NOMO-1 treated with DMSO at 0.1 percent for 48 hours (cell line): Measurements from ENCODE around the gene TP53.

Source experiments
- DNase-seq: peaks from one replicate; lab custom pipeline; 2025; ENCODE audit not compliant: unreplicated experiment; lab: John Stamatoyannopoulos, UW

Gene TP53

DNA sequence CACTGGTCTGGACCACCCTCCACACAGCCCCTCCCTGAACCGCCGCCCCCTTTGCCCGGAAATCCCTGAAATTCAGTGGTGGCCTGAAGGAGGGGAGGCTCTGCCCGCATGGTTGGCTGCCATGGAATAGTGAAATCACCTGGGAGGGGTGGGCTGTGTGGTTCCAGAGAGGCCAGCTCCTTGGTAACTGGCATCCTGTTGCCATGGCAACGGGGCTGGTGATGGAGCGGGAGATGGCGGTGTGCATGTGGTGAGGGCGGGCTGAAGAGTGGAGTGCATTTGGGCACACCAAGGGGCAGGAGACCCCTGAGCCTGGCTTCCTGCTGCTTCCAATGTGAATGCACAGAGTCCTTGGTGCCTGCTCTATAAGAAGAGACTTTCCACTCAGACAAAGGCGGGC lies 20.2 kb upstream of the TP53 start:
- DNase-seq, result no peak

DNA sequence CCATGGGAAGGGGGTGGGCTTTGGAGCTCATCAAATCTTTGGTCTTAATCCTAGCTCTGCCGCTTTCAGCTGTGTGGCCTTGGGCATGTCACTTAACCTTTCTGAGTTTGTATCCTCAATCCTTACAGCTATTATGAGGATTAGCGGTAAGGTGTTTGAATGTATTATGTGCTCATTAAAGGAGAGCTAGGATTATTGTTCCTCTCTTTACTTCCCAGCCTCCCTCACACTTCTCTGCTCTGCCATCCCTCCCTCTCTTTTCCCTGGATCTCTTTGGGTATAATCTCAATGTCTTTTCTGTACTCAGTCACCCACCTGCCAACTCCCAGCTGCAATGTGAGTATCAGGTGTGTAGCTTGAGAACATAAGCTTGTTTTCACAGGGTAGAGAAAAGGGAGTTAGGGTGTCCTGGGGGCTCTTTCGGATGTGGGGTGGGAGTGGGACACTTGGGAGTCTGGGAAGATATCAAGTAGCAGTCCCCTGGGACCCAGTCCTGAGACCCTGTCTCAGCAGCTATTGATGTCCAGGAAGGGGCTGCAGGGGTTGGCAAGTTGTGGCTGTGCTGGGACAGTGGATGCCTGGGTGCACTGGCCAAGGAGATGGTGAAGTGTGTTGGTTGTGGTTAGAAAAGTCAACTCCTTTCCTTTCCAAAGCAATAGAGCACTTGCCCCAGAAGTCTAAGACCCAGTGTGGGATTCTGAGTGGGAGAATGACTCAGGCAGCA lies 19.5 kb upstream of the TP53 start:
- DNase-seq, result no peak

DNA sequence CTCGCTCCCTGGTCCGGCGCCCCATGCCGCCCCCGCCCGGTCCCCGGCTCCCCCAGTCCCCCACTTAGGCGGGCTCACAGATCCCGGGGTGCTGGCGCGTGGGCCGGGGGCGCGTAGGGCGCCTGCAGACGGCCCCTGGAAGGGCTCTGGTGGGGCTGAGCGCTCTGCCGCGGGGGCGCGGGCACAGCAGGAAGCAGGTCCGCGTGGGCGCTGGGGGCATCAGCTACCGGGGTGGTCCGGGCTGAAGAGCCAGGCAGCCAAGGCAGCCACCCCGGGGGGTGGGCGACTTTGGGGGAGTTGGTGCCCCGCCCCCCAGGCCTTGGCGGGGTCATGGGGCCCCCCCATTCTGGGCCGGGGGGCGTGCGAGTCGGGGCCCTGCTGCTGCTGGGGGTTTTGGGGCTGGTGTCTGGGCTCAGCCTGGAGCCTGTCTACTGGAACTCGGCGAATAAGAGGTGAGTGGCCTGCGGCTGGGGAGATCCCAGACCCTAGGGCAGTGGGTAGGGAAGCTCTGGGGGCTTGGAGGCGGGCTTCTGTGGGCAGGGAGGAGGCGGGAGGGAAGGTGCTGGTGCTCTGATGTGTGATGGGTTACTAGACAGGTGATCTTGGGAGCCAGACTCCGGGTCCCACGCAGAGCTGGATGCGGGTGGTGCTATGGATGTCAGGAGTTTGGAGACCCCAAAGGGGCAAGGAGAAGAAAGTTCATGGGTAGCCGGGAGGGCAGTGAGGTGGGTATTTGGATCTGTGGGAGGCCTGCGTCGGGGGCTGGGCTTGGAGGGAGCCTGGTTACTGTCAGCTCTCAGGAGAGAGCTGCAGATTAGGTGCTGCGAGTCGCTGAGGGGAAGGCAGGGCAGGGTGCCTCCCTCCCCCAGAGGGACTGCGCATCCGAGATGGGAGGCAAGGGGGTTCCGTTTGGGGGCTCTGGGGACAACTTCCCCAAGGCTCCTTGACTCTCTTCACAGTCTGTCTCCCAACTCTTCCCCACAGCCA lies 18.3 kb upstream of the TP53 start:
- no peak for DNase-seq

DNA sequence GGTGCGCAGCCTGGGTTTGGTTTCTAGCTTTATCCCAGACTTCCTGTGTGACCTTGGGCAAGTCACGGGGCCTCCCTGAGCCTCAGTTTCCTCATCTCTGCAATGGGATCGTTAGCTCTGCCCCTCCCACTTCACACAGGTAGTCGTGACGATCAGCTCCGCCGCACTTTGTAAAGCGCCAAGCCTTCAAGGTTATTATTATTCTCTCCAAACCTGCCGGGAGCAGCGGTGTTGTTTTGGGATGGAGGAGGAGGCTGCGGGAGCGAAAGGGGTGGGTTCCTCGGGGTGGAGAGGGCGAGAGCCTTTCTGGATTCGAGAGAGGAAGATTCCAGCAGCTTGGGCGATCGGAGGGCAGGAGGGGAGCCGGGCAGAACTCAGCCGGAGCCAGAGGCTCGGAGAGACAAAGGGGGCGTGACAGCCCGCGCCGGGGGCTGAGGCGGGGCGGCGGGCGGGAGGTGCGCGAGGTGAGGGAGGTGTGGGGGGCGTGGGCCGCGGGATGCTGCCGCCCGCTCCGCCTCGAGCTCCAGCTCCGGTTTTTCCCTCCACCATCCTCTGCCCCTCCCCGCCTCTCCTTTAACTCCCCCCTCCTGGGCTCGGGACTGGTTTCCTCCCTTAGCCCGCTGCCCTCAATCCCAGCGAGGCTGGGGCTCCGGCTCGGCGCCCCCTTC lies 17.4 kb upstream of the TP53 start, which contains the start of gene EFNB3:
Gene EFNB3 (plus strand): TSS at position 602 of the 668 bp plus-strand sequence. CDS start 397 bp downstream, outside the sequence.
- no peak for DNase-seq

DNA sequence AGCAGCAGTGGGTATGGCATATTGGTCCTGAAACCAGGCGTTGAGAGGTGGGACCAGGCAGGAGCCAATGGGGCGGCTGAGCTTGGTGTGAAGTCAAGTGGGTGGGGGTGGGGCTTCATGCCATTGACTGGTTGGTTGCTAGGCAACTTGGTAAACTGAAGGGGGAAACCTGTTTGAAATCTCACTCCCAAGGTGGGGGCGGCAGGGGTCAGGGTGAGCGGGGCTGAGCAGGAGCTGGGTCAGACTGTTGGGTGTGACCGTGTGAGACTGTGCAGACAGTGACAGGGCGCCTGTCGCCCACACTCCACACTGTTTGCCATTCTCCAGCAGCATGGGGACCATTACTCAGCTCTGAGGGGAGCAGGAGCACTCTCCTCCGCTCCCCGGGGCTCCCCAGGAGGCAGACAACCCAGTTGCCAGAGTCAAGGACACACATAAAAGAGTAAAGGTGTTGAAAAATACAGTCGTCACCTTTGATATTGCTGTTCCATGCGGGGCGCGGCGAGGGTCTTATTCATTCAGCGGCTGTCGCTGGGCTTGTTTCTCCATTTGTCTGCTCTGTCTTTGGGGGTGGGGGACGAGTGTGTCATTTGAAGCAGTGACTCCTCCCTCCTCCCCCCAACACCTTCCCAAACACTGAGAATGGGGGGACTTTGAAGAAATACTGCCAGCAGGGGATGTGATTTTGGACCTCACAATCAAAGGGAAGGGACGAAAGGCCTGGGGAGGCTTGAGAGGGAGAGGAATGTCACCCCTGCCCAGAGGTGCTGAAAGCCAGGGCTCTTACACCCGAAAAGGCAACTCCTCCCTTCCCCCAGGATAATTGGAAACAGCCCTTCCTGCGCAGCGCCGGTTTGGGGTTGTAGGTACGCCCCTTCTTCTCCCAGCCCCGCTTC lies 16.5 kb upstream of the TP53 start:
- no peak for DNase-seq

DNA sequence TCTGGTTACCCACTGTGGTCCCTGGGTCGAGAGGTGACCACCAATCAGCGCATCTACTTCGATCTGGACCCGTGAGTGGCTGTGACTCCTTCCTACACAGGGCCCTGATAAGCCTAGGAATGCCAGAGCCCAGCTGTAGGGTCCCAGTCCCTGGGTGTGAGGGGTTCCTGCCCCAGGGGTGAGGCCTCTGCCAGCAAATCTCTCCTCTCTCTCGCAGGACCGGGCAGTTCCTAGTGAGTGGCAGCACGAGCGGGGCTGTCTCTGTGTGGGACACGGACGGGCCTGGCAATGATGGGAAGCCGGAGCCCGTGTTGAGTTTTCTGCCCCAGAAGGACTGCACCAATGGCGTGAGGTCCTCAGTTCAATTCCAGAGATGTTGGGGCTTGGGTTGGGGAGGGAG lies 15.5 kb upstream of the TP53 start:
- DNase-seq, result no peak

DNA sequence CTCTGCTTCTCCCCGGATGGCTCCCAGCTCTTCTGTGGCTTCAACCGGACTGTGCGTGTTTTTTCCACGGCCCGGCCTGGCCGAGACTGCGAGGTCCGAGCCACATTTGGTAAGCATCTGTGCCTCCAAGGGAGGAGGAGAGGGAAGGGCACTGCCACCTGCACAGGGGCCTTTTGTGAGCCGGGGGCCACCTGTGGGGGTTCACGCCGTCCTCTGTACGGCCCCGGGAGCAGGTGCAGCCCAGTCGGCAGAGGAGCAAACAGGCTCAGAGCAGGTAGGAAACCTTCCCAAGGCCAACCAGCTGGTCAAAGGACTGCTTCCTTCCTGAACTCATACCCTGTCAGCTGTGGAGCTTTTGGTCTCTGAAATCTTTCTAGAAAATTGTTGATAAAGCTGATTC lies 14.4 kb upstream of the TP53 start:
- DNase-seq, result no peak

DNA sequence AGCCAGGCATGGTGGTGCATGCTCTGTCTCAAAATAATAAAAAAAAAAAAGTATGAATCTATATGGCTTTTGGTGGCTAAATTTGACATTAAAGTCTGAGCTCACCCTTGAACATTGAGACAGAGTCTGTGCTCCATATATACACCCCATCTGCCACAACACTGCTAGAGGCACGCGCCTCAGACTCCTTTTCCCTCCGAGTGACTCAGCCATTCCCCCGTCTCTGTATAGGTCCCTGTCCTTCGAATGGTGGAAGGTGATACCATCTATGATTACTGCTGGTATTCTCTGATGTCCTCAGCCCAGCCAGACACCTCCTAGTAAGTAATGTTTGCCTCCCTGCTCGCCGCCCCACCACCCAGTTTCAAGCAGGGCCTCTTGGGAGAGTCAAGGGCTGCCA lies 13.2 kb upstream of the TP53 start:
- DNase-seq, result no peak

DNA sequence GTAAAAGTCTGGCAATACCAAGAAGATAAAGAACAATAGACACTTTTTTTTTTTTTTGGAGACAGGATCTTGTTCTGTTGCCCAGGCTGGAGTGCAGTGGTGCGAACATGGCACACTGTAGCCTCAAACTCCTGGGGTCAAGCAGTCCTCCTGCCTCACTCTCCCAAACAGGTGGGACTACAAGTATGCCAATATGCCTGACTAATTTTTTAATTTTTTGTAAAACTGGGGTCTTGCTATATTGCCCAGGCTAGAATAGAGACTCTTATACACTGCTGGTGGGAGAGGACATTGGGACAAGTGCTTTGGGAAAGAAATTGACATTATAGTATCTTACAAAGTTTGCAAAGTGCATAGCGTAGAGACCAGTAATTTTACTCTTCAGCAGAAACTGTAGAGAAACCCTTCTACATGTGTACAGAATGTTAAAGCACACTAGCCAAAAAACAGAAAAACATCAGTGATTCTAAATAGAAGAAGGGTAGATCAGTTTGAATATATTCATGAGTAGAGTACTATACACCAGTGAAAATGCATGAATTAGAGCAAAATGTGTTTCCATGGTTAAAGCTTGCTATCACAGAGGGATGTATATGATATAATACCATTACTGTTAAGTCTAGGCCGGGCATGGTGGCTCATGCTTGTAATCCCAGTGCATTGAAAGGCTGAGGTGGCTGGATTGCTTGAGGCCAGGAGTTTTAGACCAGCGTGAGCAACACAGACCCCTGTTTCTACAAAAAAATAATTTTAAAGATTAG lies 10.7 kb upstream of the TP53 start:
- no peak for DNase-seq

DNA sequence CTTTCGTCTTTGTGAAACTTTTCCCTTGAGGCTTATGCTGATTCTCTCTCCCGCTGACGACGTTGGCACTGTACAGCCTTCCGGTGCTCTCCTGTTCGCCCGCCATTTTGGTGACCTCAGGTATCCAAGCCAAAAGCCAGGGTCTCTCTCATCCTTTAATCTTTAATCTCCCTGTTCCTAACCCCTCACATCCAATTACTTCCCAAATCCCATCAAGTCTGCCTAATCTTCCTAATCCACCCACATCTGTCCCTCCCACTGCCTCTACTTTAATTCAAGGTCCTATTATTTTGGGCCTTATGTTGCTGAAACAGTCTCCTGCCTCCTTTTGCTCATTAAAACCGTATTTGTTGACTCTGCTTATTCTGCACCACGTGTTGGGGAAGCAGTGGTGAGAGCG lies 8.3 kb upstream of the TP53 start:
- DNase-seq, result no peak

DNA sequence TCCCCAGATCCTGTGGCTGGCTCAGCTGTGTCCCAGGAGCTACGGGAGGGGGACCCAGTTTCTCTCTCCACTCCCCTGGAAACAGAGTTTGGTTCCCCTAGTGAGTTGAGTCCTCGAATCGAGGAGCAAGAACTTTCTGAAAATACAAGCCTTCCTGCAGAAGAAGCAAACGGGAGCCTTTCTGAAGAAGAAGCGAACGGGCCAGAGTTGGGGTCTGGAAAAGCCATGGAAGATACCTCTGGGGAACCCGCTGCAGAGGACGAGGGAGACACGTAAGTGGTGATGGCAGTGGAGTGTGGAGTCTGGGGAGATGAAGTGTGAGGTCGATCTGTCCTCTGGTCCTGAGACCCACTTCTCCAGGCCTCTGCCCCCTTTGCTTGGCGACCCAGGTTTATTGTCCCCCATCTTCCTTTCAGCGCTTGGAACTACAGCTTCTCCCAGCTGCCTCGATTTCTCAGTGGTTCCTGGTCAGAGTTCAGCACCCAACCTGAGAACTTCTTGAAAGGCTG lies 1.6 kb upstream of the TP53 start:
- DNase-seq, result no peak

DNA sequence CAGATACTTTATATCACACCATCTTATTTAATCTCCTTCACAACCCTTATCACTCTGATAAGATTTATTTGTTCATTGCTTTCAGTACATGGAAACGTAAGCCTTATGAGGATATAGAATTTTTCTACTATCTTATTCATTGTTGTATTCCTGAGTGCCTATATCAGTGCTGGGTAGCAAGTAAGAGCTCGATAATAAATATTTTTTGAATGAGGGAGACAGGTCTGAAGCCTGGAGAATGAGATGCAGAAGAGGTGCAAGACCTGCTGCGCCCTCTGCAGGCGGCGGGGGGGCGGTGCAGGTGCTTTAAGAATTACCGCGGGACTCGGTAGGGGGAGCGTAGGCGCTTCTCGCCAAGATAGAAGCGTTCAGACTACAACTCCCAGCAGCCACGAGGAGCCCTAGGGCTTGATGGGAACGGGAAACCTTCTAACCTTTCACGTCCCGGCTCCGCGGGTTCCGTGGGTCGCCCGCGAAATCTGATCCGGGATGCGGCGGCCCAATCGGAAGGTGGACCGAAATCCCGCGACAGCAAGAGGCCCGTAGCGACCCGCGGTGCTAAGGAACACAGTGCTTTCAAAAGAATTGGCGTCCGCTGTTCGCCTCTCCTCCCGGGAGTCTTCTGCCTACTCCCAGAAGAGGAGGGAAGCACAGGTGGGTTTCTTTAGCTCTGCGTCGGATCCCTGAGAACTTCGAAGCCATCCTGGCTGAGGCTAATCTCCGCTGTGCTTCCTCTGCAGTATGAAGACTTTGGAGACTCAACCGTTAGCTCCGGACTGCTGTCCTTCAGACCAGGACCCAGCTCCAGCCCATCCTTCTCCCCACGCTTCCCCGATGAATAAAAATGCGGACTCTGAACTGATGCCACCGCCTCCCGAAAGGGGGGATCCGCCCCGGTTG lies 868 bp upstream of the TP53 start, which contains the start of gene WRAP53:
Gene WRAP53 (plus strand): TSS at position 570 of the 900 bp plus-strand sequence. CDS start 172 bp downstream, at position 742.
- peak; percentile 94 for DNase-seq

DNA sequence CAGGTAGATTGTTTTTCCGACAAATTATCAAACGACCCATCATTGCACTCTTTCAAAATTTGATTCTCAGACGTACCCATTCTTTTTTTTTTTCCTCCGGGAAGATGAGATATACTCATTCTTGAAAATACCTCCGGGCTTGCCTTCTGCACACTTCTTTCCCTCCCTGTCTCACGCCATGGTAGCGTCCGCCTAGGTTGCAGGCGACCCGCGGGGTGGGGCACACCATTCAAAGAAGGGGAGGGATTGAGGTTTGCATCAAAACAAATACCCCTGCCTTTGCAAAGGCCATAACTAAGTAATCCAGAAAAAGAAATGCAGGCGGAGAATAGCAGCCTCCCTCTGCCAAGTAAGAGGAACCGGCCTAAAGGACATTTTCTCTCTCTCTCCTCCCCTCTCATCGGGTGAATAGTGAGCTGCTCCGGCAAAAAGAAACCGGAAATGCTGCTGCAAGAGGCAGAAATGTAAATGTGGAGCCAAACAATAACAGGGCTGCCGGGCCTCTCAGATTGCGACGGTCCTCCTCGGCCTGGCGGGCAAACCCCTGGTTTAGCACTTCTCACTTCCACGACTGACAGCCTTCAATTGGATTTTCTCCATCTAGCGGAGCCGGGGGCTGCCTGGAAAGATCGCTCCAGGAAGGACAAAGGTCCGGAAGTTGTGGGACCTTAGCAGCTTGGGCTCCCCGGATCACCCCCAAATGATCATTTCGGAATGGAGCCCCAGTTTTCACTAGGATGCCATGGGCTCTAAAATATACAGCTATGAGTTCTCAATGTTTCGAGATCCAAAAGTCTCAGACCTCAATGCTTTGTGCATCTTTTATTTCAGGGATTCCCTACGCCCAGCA lies 843 bp downstream of the TP53 start:
- DNase-seq, result peak; percentile 91

DNA sequence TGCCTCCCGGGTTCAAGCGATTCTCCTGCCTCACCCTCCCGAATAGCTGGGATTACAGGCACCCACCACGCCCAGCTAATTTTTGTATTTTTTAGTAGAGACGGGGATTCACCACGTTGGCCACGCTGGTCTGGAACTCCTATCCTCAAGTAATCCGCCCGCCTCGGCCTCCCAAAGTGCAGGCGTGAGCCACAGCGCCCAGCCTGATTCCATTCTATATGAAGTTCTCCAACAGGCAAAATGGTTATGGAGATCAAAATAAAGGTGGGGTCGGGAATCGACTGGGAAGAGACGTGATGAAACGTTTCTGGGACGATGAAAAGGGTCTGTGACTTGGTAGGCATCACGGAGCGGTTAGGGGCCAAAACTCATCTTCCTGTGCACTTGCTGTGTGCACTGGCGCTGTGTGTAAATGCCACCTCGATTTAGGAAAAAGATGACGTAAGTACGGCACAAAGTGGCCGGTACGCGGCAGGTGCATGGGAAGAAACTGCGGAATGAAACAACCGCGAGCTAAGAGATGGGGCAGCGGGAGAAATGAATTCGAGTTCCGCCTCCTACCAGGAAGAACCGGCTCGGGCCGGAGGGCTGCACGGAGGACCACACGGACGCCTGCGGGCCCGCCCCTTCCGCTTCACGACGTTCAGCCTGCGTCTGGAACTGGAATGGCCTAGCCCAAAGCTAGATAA lies 1.6 kb downstream of the TP53 start:
- peak; percentile 93 for DNase-seq

DNA sequence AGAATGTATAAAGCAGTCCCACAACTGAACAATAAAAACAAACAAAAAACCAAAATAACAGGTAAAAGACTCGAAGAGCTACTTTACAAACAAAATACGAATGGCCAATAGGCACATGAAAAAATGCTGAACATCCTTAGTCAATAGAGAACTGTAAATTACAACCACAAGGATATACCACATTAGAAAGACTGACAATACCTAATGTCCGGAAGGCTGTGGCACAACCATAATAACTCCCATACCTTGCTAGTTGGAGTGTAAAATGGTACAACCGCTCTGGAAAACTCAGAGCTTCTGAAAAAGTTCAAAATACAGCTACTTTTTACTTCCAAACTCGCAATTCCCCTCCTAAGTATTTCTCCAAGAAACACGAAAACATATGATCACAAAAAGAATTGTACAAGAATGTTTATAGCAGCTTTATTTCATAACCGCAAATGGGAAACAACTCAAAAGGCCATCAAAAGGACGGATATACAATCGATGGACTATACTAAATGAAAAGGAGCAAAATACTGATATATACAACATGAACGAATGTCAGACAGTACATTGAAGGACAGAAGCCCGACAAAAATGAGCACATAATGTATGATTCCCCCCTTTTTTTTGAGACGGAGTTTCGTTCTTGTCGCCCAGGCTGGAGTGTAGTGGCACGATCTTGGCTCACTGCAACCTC lies 2.3 kb downstream of the TP53 start:
- no peak for DNase-seq

DNA sequence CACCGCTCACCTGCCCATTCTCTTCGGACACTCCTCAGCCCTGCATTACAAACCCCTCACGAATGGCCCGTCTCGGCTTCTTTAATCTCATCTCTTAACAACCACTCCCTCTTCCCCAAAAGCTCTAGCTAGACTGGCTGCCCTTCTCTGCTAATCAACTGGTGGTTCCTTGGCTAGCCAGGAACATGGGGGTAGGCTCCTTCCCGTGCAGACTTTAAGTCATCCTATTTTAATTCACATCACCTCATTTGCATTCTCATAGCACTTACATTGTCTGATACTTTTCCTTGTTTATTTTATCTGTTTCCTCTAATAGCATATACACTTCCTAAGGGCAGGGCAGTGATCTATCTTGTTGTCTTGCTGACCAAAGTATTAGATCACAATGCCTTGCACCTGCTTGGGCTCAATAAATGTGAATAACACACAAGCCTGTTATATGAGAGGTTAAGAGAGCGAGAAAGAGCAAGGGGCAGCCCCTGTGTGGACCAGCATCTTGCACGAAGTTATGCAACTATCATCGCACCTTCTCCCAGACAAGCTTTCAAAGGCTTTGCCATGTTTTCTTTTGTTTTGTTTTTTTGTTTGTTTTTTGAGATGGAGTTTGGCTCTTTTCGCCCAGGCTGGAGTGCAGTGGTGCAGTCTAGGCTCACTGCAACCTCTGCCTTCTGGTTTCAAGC lies 9.8 kb downstream of the TP53 start:
- DNase-seq, result no peak
